Neural cell (in vitro differentiated cells): ENCODE results near the gene PDS5B.

Experiments used
- CTCF ChIP-seq: fragments of 450-650 bp; IDR thresholded peaks from 2 replicates; pipeline ENCODE4 v1.5.1; 2014; ENCODE audit warnings: antibody characterized with exemption, mild to moderate bottlenecking, moderate library complexity; ENCODE audit not compliant: poor library complexity, severe bottlenecking
- EP300 ChIP-seq: fragments of 450-650 bp; conservative IDR thresholded peaks from 2 replicates; pipeline ENCODE4 v1.6.1; 2014; ENCODE audit warnings: antibody characterized with exemption, mild to moderate bottlenecking, moderate library complexity; ENCODE audit not compliant: poor library complexity, severe bottlenecking
- EZH2 ChIP-seq: fragments of 200-600, 300-800 bp; shearing (Covaris generic), sonication (generic); IDR thresholded peaks from 2 replicates; pipeline ENCODE4 v1.6.1; 2014; ENCODE audit warnings: antibody characterized with exemption, low read length, borderline replicate concordance, mild to moderate bottlenecking; ENCODE audit not compliant: insufficient read depth, poor library complexity, severe bottlenecking
- MXI1 ChIP-seq: fragments of 450-650 bp; conservative IDR thresholded peaks from 2 replicates; pipeline ENCODE4 v1.6.1; 2014; ENCODE audit warnings: antibody characterized with exemption, mild to moderate bottlenecking; ENCODE audit not compliant: poor library complexity, severe bottlenecking
- POLR2AphosphoS5 ChIP-seq: IDR thresholded peaks from 2 replicates; pipeline ENCODE4 v1.6.1; 2012
- RAD21 ChIP-seq: fragments of 450-650 bp; conservative IDR thresholded peaks from 2 replicates; pipeline ENCODE4 v1.6.1; 2014; ENCODE audit warnings: antibody characterized with exemption, mild to moderate bottlenecking, moderate library complexity
- SMC3 ChIP-seq: fragments of 450-650 bp; conservative IDR thresholded peaks from 2 replicates; pipeline ENCODE4 v1.6.1; 2014; ENCODE audit warnings: antibody characterized with exemption, mild to moderate bottlenecking, moderate library complexity; ENCODE audit not compliant: poor library complexity
- TAF1 ChIP-seq: IDR thresholded peaks from 2 replicates; pipeline ENCODE4 v1.6.1; 2012; ENCODE audit warnings: low read depth

GRCh38 chr13:32759152-32759551 lies 172.9 kb downstream of the PDS5B start:
- TF ChIP-seq RAD21 (no peak), TAF1 (no peak), CTCF (no peak), EP300 (no peak), POLR2AphosphoS5 (no peak), SMC3 (no peak), EZH2 (no peak), MXI1 (no peak)
